GM12875 (cell line): ENCODE data around the gene HYI.
"Not testable (repeated sequence)": the region's sequence is repeated elsewhere in the genome, so short reads cannot be mapped to it uniquely, and the experiment has no call there.

Source experiments
- H3K4me3 ChIP-seq: one replicate; pipeline ENCODE4 v1.5.1; 2011; ENCODE audit warnings: low read depth, low read length, control low read depth
- CTCF ChIP-seq: IDR thresholded peaks from 2 replicates; pipeline ENCODE4 v1.5.1; 2011; ENCODE audit warnings: low read depth, mild to moderate bottlenecking, control low read depth, inconsistent platforms, low read length, moderate library complexity, borderline replicate concordance; ENCODE audit not compliant: insufficient read depth

The HYI gene

DNA sequence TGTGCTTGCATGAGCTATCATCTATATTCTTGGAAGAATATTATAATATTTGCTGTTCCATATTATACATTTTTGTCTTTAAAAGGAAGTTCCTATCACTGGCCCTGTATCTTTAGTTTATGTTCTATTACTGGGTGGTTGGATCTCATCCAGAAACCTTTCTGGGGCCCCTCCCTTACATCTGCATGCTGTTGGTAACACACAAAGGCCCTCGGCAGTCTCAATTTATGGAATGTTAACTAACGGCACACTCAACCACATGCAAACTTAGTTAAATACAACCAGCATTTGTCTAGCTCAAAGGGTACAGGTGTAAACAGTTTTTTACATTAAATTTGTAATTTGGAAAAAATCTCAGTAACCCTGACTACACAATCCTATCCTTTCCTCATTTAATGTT lies 9.7 kb upstream of the HYI start:
- no peak for TF ChIP-seq CTCF
- no peak overlapping the region for H3K4me3 ChIP-seq

DNA sequence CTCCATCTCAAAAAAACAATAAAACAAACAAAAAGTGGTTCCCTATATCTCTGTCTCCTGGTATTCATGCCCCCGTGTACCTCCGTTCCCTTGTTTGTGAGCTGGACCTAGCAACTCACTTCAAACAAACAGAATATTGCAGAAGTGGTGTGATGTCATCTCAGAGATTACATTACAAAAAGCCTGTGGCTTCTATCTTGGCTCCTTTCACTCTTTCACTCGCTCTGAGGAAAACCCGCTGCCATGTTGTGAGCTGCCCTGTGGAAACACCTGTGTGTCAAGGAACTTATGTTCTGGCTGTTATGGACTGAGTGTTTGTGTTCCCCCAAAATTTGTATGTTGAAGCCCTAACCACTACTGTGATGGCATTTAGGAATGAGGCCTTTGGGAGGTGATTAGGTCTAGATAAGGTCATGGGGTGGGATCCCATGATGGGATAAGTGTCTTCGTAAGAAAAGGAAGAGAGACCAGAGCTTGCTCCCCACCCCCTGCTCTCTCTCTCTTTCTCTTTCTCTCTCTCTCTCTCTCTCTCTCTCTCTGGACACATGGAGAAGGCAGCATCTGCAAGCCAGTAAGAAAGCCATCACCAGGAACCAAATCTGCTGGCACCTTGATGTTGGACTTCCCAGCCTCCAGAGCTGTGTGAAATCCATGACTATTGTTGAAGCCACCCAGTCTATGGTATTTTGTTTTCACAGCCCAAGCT lies 7.4 kb upstream of the HYI start:
- no peak for TF ChIP-seq CTCF
- no peak overlapping the region for H3K4me3 ChIP-seq

DNA sequence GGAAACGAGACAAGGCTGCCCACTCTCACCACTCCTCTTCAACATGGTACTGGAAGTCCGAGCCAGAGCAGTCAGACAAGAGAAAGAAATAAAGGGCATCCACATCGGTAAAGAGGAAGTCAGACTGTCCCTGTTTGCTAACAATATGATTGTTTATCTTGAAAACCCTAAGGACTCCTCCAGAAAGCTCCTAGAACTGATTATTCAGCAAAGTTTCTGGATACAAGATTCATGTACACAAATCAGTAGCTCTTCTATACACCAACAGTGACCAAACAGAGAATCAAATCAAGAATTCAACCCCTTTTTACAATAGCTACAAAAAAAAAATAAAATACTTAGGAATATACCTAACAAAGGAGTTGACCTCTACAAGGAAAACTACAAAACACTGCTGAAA lies 4.6 kb upstream of the HYI start:
- H3K4me3 ChIP-seq = not testable (repeated sequence)

- TF ChIP-seq CTCF = no peak
Observed at GRCh38 chr1:43455213-43455889, 1.6 kb upstream of the HYI start.

GRCh38 chr1:43454270-43455011 lies 710 bp upstream of the HYI start:
- peak overlapping the region; percentile 41 for H3K4me3 ChIP-seq
- TF ChIP-seq CTCF = no peak

More at GRCh38 chr1:43455213-43455889, 1.6 kb upstream of the HYI start:
- H3K4me3 ChIP-seq = no peak overlapping the region

GRCh38 chr1:43452789-43453441 lies 816 bp downstream of the HYI start:
- H3K4me3 ChIP-seq = no peak overlapping the region

More at GRCh38 chr1:43452789-43453441, 816 bp downstream of the HYI start:
- no peak for TF ChIP-seq CTCF
